Activated naive CD8-positive, alpha-beta T cell treated with anti-CD3 and anti-CD28 coated beads, Interleukin-2, amount 50 U/mL, for 24 hours (primary cell): ENCODE data around the gene FBXL17.

Experiments used
- ATAC-seq: fragments of 150-1000 bp; cut with Tn5 transposase; one replicate; pipeline ENCODE4 v1.10.0; 2021
- DNase-seq: peaks from one replicate; pipeline ENCODE4 v3.0.0; 2021
- H3K27ac Mint-ChIP-seq: one replicate; pipeline ENCODE4 v1.8.0; 2021; ENCODE audit warnings: mild to moderate bottlenecking, mixed read lengths
- H3K27me3 Mint-ChIP-seq: one replicate; pipeline ENCODE4 v1.8.0; 2021; ENCODE audit warnings: mixed read lengths
- H3K36me3 Mint-ChIP-seq: one replicate; pipeline ENCODE4 v1.8.0; 2021; ENCODE audit warnings: low read depth, mixed read lengths
- H3K4me1 Mint-ChIP-seq: one replicate; pipeline ENCODE4 v1.8.0; 2021; ENCODE audit warnings: mixed read lengths
- H3K4me3 Mint-ChIP-seq: one replicate; pipeline ENCODE4 v1.8.0; 2021; ENCODE audit warnings: mild to moderate bottlenecking, moderate library complexity, mixed read lengths
- H3K9me3 Mint-ChIP-seq: one replicate; pipeline ENCODE4 v1.8.0; 2021; ENCODE audit warnings: mixed read lengths

Gene FBXL17

DNA sequence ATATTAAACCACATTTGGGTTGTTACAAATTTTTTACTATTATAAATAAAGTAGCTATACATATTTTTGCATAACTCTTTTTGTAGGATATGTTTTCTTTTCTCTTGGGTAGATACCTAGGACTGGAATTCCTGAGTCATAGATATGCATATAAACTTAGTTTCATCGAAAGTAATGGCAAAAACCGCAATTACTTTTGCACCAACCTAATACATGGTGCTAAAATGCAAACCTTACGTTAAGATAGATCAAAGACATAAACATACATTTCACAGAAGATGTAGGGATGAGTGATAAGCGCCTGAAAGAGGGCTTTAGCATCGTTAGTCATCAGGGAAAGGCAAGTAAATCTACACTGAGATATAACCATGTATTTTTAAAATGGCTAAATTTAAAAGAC lies 532.8 kb downstream of the FBXL17 start:
- Mint-ChIP-seq H3K4me1 (no peaks in the 10 kb centered on the region), H3K27ac (no peak overlapping the region), H3K4me3 (no peak overlapping the region), H3K9me3 (no peaks in the 10 kb centered on the region), H3K36me3 (no peaks in the 10 kb centered on the region), H3K27me3 (no peaks in the 10 kb centered on the region)
- ATAC-seq (no peak), DNase-seq (no peak)

DNA sequence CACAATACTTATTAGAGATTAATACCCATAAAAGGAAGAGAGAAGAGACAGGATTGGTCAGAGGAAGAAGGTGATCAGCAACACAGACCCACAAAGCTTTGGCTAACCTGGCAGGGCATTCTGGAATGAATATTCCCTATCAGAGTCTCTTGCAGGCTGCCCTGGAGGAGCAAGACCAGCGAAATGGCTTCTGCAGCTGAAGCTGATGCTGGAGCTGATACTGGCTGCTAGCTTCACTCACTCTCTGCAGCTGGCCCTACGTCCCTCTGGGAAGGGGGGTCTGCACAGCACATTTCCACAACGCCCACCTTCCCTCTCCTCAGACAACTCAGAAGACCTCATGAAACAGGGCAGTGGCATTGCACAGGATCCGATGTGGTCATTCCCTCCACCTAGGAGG lies 541.3 kb downstream of the FBXL17 start:
- ATAC-seq (no peak), DNase-seq (no peak)
- Mint-ChIP-seq H3K9me3 (no peaks in the 10 kb centered on the region), H3K27ac (no peak overlapping the region), H3K27me3 (peaks cover 3% of the 10 kb centered on the region), H3K4me3 (no peak overlapping the region), H3K36me3 (no peaks in the 10 kb centered on the region), H3K4me1 (no peaks in the 10 kb centered on the region)

DNA sequence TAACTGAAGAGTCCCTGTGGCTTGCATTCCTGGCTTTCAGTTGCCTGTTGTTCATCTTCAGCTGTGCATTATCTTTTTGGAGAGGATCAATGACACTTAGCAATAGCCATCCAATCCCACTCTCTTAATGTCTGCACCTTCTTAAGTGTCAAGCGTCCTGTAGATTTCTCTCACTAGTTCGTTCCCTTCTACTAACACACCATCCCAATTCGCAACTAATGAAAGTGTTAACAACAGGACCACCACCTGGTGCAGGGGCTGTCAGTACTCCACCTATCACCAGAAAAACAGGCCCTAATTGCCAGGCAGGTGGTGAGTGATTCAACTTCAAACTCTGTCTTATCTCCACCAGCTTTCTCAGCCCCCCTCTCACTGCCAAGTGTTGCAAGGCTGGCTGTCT lies 541.7 kb downstream of the FBXL17 start:
- no peak for DNase-seq
- no peak overlapping the region for H3K27ac Mint-ChIP-seq
- no peak for ATAC-seq
- no peak overlapping the region for H3K4me3 Mint-ChIP-seq
- H3K4me1 Mint-ChIP-seq = no peaks in the 10 kb centered on the region
- H3K36me3 Mint-ChIP-seq = no peaks in the 10 kb centered on the region
- no peaks in the 10 kb centered on the region for H3K9me3 Mint-ChIP-seq
- peaks cover 3% of the 10 kb centered on the region for H3K27me3 Mint-ChIP-seq

DNA sequence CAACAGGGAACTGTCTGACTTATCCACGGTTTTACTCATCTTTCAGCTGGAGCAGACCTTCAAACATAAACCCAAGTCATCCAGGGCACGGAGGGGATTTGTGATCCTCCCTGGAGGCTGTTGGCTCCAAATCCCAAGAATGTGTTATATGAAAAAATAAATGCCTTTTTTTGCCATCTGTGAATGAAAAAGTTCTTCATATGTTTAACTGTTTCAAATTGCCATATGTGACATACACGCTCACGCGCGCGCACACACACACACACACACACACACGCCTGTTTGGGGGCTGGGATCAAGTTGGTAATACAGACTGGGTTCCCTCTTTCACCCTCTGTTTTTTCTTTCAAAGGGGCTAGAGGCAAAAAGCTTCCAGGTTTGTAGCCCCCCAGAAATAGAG lies 546.8 kb downstream of the FBXL17 start:
- Mint-ChIP-seq H3K4me1 (no peaks in the 10 kb centered on the region), H3K36me3 (no peaks in the 10 kb centered on the region), H3K27me3 (no peaks in the 10 kb centered on the region), H3K4me3 (no peak overlapping the region), H3K27ac (no peak overlapping the region), H3K9me3 (no peaks in the 10 kb centered on the region)
- no peak for DNase-seq
- ATAC-seq = no peak

DNA sequence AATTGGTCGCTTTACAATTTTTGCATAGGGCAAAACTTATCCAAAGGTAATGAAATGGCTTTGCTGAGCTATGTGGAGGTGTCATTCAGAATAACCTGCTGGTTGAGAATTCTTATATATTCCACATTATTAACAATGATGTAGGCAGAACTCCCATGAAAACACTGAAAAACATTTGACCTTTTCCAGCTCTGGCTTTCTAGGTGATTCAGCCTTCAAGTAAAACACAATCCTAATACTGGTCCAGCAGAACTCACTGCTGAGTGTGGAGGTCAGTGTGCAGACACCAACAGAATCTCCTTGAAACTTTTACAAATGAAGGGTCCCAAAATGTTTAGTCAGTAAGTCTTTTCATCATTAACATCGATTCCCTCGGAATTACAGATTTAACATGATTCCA lies 549.2 kb downstream of the FBXL17 start:
- DNase-seq = no peak
- Mint-ChIP-seq H3K36me3 (no peaks in the 10 kb centered on the region), H3K27me3 (no peaks in the 10 kb centered on the region), H3K27ac (no peak overlapping the region), H3K9me3 (no peaks in the 10 kb centered on the region), H3K4me1 (no peaks in the 10 kb centered on the region), H3K4me3 (no peak overlapping the region)
- no peak for ATAC-seq

DNA sequence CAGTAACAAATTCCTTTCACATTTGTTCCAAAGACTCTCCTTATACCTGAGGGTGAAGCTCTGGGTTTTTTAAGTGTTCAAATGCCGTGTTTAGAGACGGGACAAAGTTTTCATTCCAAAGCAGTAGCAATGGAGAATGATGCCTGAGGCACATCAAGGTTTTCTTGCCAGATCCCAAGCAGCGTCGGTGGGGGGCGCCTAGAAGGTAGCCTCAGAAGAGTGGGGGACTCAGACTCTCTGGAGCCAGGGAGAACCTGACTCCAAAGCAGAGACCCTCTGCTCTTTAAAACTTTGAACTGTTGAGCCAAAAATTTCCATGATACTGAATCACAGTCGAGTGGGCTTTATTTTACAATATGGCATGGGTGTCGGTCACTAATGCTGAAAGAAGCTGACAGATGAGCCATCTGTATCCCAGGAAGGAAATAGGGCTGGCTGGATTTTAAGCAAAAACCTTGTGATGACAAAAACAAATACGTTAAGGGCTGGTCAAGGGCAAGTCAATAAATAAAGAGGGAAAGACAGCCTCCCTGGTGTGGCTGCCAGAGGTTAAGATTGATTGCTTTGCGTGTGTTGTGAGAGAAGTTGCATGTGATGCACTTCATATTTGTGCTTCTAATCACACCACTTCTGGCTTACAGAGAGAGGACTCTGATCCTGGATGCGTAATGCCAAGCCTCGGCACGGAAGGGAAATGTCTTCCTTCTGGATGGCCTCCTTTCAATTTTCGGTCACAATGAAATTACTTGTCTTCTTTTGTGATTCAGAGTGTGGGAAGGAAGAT lies 550.1 kb downstream of the FBXL17 start:
- no peak overlapping the region for H3K4me3 Mint-ChIP-seq
- H3K4me1 Mint-ChIP-seq = no peaks in the 10 kb centered on the region
- no peaks in the 10 kb centered on the region for H3K36me3 Mint-ChIP-seq
- ATAC-seq = no peak
- no peaks in the 10 kb centered on the region for H3K9me3 Mint-ChIP-seq
- DNase-seq = no peak
- H3K27ac Mint-ChIP-seq = no peak overlapping the region
- no peaks in the 10 kb centered on the region for H3K27me3 Mint-ChIP-seq

DNA sequence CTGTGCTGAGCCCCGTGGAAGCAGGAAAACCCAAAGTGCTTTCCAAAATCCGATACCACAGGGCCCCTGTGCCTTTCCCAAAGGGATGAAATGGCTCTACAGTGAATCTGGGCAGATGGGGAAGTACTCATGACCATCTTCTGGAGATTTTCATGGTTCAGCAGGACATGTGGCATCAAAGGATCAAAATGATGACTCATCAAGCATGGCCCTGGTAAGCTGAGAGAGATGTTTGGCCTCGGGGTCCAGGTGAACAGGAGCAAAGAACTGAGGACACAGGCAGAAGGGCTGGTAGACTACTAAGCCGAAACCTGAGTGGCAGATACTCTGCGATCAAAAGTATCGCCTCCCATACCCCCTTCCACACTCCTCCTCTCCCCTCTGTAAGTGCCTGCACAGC lies 551.1 kb downstream of the FBXL17 start:
- ATAC-seq (no peak), DNase-seq (no peak)
- no peaks in the 10 kb centered on the region for H3K9me3 Mint-ChIP-seq
- no peak overlapping the region for H3K4me3 Mint-ChIP-seq
- H3K27me3 Mint-ChIP-seq = no peaks in the 10 kb centered on the region
- H3K27ac Mint-ChIP-seq = no peak overlapping the region
- H3K4me1 Mint-ChIP-seq = no peaks in the 10 kb centered on the region
- no peaks in the 10 kb centered on the region for H3K36me3 Mint-ChIP-seq

DNA sequence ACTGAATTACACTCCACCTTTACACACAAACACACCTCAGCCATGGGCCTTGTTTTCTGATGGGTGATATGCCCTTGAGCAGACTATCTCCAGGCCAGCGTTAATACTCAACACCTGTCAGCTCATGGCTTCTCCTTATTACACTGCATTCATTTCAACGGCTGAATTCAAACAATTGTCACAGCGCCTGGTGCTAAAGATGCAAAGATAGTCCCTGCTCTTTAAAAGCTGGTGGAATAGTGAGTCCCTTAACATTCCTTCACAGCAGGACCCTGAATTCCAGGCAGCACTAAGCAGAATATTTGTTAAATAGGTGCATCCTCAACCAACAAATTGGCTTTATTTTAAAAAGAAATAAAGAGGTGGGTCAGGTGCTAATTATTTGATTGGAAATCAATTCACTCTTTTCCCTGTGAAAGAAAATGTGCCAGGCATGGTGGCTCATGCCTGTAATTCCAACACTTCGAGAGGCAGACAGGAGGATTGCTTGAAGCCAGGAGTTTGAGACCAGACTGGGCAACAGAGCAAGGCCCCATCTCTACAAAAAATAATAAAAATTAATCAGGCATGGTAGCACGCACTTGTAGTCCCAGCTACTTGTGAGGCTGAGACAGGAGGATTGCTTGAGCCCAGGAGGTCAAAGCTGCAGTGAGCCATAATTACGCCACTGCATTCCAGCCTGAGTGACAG lies 555.4 kb downstream of the FBXL17 start:
- Mint-ChIP-seq H3K27me3 (no peaks in the 10 kb centered on the region), H3K9me3 (no peaks in the 10 kb centered on the region), H3K4me1 (no peaks in the 10 kb centered on the region), H3K27ac (no peak overlapping the region), H3K4me3 (no peak overlapping the region), H3K36me3 (no peaks in the 10 kb centered on the region)
- DNase-seq (no peak), ATAC-seq (no peak)

DNA sequence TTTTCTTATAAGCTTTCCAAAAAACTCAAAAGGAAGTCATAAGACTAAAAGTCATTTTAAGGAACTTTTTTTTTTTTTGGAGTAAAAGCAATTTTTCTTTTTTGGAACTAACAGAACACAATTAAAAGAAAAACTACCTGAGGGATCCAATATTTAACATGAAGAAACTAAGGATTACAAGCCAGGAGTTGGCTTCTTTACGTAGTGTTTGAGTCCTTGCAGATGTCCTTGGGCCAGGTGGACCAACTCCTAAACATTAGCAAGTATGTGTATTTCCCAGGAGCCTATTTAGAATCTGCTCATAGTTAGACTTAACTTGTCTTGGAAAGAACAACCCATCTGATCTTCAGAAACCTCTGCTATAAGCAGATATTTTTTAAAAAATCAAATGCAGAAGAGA lies 557.1 kb downstream of the FBXL17 start:
- Mint-ChIP-seq H3K27me3 (no peaks in the 10 kb centered on the region), H3K9me3 (no peaks in the 10 kb centered on the region), H3K36me3 (no peaks in the 10 kb centered on the region), H3K27ac (no peak overlapping the region), H3K4me1 (peaks cover 2% of the 10 kb centered on the region), H3K4me3 (no peak overlapping the region)
- DNase-seq = no peak
- no peak for ATAC-seq

DNA sequence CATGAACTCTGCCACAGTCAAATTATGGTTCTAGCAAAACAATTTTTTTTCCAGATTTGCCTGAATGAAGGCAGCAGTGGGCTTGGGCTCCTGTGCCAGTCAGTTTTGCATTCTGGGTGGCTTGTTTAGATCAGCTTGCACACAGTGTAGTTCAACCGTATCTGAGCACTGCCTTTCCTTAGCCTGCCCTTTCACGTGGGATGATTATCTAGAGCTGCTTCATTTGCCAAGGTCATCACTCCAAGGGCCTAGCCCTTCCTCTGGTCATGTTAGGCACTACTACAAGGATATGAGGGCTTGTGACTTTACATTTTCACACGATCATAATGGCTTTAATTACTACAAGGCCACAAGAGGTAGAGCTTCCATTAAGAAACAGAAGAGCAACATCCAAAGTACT lies 560.6 kb downstream of the FBXL17 start:
- peaks cover 2% of the 10 kb centered on the region for H3K4me1 Mint-ChIP-seq
- no peak for DNase-seq
- no peaks in the 10 kb centered on the region for H3K9me3 Mint-ChIP-seq
- ATAC-seq = no peak
- H3K27me3 Mint-ChIP-seq = no peaks in the 10 kb centered on the region
- no peaks in the 10 kb centered on the region for H3K36me3 Mint-ChIP-seq
- no peak overlapping the region for H3K27ac Mint-ChIP-seq
- no peak overlapping the region for H3K4me3 Mint-ChIP-seq

DNA sequence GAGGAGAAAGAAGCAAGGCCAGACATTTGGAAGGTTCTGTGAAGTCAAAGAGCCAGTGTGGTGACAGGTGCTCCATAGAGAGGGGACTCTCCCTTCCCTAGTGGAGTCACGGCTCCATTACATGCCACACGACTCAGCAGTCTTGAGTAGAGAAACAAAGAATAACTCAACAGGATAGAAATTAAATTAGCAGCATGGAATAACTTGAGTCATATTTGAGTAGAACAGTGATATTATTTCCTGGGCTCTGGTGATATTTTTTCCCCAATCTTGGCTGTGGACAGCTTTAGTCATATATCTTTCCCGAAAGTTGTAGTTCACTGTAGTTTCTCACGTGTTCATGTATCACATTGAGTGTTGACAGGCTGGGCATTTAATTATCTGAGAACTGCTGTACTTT lies 561.5 kb downstream of the FBXL17 start:
- Mint-ChIP-seq H3K4me1 (peaks cover 2% of the 10 kb centered on the region), H3K4me3 (no peak overlapping the region), H3K36me3 (no peaks in the 10 kb centered on the region), H3K27me3 (no peaks in the 10 kb centered on the region), H3K27ac (no peak overlapping the region), H3K9me3 (no peaks in the 10 kb centered on the region)
- DNase-seq (no peak), ATAC-seq (peak; percentile 15)

DNA sequence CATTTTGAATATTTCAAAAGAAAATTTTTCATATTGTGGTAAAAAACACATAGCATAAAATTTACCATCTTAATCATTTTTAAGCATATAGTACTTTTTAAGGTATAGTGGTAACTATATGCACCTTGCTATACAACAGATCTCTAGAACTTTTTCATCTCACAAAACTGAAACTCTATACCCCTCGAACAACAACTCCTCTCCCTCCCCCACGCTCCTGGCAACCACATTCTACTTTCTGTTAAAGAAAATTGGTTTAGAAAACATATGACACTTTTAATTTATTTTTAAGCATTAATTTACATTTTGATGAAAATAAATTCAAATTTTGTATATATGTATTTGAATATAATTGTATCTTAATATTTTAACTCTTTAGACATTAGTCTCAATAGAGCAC lies 563.9 kb downstream of the FBXL17 start:
- no peak for ATAC-seq
- Mint-ChIP-seq H3K27ac (no peak overlapping the region), H3K36me3 (no peaks in the 10 kb centered on the region), H3K4me1 (peaks cover 2% of the 10 kb centered on the region), H3K9me3 (no peaks in the 10 kb centered on the region), H3K27me3 (no peaks in the 10 kb centered on the region), H3K4me3 (no peak overlapping the region)
- DNase-seq = no peak

DNA sequence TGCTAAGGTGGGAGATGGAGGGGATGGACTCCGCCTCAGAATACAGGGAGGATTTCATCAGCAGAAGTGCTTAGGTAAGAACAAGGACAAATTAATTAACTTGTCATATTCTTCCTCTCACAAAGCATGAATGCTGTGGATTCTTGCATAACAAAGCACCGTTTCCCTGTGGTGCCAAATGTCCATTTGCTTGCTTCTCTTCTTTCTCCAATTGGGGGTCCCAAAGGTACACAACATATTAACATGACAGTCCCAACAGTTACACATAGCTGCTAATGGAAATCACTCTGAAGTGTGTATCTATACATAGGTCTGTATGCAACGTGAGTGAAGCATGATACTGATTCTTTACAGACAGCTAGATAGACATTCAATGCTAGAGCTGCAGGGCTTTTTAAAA lies 564.5 kb downstream of the FBXL17 start:
- no peaks in the 10 kb centered on the region for H3K27me3 Mint-ChIP-seq
- no peaks in the 10 kb centered on the region for H3K9me3 Mint-ChIP-seq
- H3K27ac Mint-ChIP-seq = no peak overlapping the region
- ATAC-seq = no peak
- no peaks in the 10 kb centered on the region for H3K36me3 Mint-ChIP-seq
- H3K4me1 Mint-ChIP-seq = peaks cover 2% of the 10 kb centered on the region
- DNase-seq = no peak
- H3K4me3 Mint-ChIP-seq = no peak overlapping the region

DNA sequence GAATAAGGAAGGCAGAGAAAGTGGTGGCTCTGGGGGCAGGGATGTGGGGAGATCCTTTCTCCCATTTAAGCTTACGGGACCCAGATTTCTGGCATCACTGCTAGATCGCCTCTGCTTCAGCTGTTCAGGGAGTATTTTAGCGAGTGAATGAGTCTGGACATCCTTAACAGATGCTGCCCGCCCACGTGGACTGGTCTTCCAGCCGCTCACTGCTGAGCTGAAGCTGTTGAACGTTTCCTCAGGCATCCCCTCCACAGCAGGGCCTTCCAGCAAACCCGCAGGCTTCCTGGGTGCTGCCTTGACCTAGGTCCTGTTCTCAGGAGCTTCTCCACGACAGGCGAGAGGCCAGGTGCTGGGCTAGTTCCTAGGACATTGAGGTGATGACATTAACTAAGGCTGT lies 566.8 kb downstream of the FBXL17 start:
- no peak overlapping the region for H3K27ac Mint-ChIP-seq

DNA sequence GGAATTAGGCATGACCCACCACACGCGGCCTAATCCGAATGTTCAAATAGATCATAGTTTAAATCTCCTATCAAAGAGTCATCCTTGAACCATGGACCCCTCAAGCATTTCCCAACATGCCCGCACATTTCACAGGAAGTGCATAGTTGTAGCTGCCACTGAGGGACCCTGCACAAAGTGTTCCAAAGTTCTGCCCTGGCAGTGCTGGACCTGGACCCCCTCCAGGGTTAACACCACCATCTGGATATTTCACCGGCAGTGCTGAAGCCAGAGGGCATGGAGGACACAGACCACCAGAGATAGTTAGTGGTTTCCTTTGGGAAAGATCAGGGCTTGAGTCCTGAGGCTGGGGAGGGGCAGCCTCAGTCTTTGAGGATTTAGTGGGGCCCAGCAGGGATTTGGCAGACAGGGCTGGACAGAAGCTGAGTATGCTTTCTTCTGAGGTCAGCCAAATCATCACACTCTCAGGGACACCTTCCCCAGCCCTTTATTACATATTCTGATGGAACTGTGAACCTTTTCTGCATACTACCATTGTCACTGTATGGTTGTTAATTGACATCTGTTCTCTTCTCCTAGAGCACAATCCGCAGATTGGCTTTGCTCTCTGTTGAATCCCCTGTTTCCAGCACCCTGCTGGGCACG lies 567.6 kb downstream of the FBXL17 start:
- Mint-ChIP-seq H3K27me3 (no peaks in the 10 kb centered on the region), H3K36me3 (no peaks in the 10 kb centered on the region), H3K27ac (no peak overlapping the region), H3K4me1 (no peaks in the 10 kb centered on the region), H3K4me3 (no peak overlapping the region), H3K9me3 (no peaks in the 10 kb centered on the region)
- ATAC-seq (no peak), DNase-seq (no peak)

More for the DNA sequence above, 566.8 kb downstream of the FBXL17 start:
- H3K4me1 Mint-ChIP-seq = no peaks in the 10 kb centered on the region
- no peaks in the 10 kb centered on the region for H3K27me3 Mint-ChIP-seq
- ATAC-seq (no peak), DNase-seq (no peak)
- H3K36me3 Mint-ChIP-seq = no peaks in the 10 kb centered on the region
- no peaks in the 10 kb centered on the region for H3K9me3 Mint-ChIP-seq
- no peak overlapping the region for H3K4me3 Mint-ChIP-seq
